GM12864 (cell line): ENCODE results near the gene RPL36.
"Not testable (repeated sequence)": the region's sequence is repeated elsewhere in the genome, so short reads cannot be mapped to it uniquely, and the experiment has no call there.

Experiments used
- DNase-seq: peaks from one replicate; pipeline ENCODE4 v3.0.0-alpha.2; 2011; ENCODE audit warnings: low read depth
- H3K4me3 ChIP-seq: 2 replicates; pipeline ENCODE4 v1.5.1; 2011; ENCODE audit warnings: mild to moderate bottlenecking, low read depth, low read length, control low read depth
- TF ChIP-seq, protein P1 (sequence below): IDR thresholded peaks from 2 replicates; pipeline ENCODE4 v1.5.1; 2011; ENCODE audit warnings: low read depth, mild to moderate bottlenecking, moderate library complexity, low read length, control low read depth, inconsistent platforms; ENCODE audit errors: missing control alignments

Gene RPL36

GRCh38 chr19:5683177-5683886 is 6.8 kb upstream of the RPL36 start:
- TF ChIP-seq, protein P1, sequence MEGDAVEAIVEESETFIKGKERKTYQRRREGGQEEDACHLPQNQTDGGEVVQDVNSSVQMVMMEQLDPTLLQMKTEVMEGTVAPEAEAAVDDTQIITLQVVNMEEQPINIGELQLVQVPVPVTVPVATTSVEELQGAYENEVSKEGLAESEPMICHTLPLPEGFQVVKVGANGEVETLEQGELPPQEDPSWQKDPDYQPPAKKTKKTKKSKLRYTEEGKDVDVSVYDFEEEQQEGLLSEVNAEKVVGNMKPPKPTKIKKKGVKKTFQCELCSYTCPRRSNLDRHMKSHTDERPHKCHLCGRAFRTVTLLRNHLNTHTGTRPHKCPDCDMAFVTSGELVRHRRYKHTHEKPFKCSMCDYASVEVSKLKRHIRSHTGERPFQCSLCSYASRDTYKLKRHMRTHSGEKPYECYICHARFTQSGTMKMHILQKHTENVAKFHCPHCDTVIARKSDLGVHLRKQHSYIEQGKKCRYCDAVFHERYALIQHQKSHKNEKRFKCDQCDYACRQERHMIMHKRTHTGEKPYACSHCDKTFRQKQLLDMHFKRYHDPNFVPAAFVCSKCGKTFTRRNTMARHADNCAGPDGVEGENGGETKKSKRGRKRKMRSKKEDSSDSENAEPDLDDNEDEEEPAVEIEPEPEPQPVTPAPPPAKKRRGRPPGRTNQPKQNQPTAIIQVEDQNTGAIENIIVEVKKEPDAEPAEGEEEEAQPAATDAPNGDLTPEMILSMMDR, result no peak
- no peak overlapping the region for H3K4me3 ChIP-seq
- DNase-seq, result no peak

- no peak overlapping the region for H3K4me3 ChIP-seq
- no peak for DNase-seq
- TF ChIP-seq, protein P1, result no peak
Measured at GRCh38 chr19:5684694-5685430, 5.2 kb upstream of the RPL36 start.

GRCh38 chr19:5686326-5686646 is 3.8 kb upstream of the RPL36 start:
- peak overlapping the region; percentile 73 for H3K4me3 ChIP-seq
- TF ChIP-seq, protein P1, result no peak
- DNase-seq, result no peak

DNA sequence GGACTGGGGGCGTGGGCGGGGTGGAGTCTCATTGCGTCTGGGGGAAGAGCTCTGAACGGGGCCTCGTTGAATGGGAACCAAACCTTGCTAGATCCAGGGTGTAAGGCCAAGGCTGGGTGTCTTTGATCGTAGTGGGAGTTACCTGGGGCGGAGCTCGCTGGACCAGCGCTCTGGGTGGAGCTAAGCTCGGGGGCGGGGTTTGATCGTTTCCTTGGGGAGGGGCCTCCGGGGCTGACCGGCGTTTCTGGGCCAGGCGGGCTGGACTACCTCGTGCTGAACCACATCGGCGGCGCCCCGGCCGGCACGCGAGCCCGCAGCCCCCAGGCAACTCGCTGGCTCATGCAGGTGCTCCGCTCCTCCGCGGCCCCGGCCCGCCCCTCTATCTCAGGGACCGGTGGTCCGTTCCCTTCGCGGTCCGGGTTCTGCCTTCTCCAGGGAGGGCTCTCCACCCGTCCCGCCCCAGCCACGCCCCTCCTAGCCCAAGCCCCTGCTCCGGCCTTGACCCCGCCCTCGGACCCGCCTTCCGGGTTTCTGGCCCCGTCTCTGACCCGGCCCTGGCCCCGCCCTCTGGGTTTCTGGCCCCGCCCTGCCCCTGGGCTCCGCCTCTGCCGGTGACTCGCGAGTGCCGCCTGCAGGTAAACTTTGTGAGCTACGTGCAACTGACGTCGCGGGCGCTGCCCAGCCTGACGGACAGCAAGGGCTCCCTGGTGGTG is 3.3 kb upstream of the RPL36 start:
- TF ChIP-seq, protein P1, result peak; percentile 86
- DNase-seq, result peak; percentile 84
- peak overlapping the region; percentile 73 for H3K4me3 ChIP-seq

DNA sequence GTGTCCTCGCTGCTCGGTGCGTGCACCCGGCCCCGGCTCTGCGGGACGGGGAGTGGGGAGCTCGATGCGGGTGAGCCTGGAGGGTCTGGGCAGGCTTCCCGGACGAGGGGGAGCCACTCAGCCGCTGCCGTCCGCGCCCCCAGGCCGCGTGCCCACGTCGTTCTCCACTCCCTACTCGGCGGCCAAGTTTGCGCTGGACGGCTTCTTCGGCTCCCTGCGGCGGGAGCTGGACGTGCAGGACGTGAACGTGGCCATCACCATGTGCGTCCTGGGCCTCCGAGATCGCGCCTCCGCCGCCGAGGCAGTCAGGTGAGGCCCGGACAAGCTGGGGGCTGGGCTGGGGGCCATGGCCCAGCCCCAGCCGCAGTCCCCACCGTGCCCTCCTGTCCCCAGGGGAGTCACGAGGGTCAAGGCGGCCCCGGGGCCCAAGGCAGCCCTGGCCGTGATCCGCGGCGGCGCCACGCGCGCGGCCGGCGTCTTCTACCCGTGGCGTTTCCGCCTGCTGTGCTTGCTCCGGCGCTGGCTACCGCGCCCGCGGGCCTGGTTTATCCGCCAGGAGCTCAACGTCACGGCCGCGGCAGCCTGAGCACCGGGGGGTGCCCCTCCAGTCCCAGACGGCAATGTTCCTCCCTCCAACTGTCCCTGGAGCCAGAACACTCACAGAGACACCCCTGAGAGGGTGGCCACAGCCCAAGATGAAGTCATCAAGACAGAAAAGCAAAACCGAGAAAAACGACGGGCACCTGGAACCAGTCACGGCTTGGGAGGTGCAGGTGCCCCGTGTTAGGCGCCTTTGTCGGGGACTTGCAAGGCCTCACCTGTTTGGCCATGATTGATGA is 2.5 kb upstream of the RPL36 start:
- DNase-seq, result no peak
- no peak overlapping the region for H3K4me3 ChIP-seq

DNA sequence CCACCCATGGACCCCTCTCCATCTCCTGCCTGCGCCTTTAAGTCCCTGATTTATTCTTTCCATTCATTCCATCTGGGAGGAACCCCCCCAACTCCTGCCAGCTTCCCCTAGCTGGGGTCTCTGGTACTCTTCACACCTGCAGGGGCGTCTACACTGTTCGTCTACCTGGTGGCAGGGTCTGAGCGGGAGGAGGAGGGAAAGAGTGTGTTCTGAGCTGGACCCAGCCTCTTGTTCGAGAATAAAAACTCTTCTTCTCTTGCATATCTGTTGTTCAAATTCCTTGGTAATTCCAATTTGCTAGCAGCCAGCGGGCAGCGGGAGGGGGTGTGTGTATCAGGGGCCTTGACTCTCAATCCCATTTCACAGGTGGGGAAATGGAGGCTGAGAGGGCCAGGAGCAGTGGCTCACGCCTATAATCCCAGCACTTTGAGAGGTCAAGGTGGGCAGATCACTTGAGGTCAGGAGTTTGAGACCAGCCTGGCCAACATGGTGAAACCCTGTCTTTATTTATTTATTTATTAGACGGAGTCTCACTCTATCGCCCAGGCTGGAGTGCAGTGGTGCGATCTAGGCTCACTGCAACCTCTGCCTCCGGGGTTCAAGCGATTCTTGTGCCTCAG is 1.7 kb upstream of the RPL36 start:
- not testable (repeated sequence) for DNase-seq, H3K4me3 ChIP-seq

More for the DNA sequence above, 2.5 kb upstream of the RPL36 start:
- TF ChIP-seq, protein P1, result no peak
